ENCODE measurements around the gene HIKESHI.

DNA sequence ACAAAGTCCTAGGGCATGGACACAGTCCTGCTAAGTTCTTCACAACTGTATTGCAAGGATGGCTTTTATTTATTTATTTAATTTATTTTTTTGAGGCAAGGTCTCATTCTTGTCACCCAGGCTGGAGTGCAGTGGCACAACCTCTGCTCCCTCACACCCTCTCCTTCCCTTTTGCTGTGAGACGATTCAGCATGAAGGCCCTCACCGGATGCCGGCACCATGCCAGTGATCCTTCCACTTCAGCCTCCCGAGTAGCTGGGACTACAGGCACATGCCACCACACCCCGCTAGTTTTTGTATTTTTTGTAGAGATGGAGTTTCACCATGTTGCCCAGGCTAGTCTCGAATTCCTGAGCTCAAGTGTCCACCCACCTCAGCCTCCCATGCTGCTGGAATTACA, 39.7 kb upstream of the HIKESHI start:
- TF ChIP-seq POLR2AphosphoS5 (IDR thresholded peaks at IDR 0.05), result no peak
- no peak for TF ChIP-seq CTCF (IDR thresholded peaks at IDR 0.05)

Data from prostate gland (tissue), 2 donors.